GM13977 (cell line): ENCODE data around the gene TMEM179.

Experiments
- DNase-seq: peaks from one replicate; pipeline ENCODE4 v3.0.0; 2012; ENCODE audit warnings: low spot score
- in situ Hi-C: fragments of 300-500 bp; cut with MboI; formaldehyde crosslinking; loops from one replicate; pipeline ENCODE4 v1.12.0; 2022; ENCODE audit warnings: low sequenced_read_pairs, low pct_unique_long_range_greater_than_20kb, mixed read lengths, inconsistent platforms; ENCODE audit not compliant: unreplicated experiment
- TF ChIP-seq, protein P1 (sequence below): IDR thresholded peaks from 2 replicates; pipeline ENCODE4 v1.5.1; 2012; ENCODE audit warnings: mild to moderate bottlenecking, control low read depth; ENCODE audit not compliant: insufficient read depth; ENCODE audit errors: extremely low read depth, missing control alignments

TMEM179 gene

DNA sequence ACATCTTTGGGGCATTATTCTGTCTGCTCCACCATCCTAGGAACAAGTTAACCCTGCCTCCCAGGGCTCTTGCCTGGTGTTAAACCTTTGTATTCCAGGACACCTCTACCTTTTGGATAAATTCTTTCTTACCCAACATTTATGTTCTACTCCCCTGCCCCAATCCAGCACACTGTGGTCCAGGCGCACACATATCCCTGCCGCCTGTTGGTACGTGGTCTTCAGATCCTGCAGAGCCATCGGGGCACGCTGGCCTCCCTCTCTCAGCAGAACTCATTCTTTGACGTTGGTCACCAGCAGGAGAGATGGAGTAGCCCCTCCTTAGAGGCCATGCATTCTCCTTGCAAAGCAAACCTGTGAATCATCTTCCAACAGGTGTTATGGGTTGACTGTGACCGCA lies 5.1 kb upstream of the TMEM179 start:
- DNase-seq, result no peak
- in situ Hi-C loops, result no loop called here
- TF ChIP-seq, protein P1, sequence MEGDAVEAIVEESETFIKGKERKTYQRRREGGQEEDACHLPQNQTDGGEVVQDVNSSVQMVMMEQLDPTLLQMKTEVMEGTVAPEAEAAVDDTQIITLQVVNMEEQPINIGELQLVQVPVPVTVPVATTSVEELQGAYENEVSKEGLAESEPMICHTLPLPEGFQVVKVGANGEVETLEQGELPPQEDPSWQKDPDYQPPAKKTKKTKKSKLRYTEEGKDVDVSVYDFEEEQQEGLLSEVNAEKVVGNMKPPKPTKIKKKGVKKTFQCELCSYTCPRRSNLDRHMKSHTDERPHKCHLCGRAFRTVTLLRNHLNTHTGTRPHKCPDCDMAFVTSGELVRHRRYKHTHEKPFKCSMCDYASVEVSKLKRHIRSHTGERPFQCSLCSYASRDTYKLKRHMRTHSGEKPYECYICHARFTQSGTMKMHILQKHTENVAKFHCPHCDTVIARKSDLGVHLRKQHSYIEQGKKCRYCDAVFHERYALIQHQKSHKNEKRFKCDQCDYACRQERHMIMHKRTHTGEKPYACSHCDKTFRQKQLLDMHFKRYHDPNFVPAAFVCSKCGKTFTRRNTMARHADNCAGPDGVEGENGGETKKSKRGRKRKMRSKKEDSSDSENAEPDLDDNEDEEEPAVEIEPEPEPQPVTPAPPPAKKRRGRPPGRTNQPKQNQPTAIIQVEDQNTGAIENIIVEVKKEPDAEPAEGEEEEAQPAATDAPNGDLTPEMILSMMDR, result no peak

DNA sequence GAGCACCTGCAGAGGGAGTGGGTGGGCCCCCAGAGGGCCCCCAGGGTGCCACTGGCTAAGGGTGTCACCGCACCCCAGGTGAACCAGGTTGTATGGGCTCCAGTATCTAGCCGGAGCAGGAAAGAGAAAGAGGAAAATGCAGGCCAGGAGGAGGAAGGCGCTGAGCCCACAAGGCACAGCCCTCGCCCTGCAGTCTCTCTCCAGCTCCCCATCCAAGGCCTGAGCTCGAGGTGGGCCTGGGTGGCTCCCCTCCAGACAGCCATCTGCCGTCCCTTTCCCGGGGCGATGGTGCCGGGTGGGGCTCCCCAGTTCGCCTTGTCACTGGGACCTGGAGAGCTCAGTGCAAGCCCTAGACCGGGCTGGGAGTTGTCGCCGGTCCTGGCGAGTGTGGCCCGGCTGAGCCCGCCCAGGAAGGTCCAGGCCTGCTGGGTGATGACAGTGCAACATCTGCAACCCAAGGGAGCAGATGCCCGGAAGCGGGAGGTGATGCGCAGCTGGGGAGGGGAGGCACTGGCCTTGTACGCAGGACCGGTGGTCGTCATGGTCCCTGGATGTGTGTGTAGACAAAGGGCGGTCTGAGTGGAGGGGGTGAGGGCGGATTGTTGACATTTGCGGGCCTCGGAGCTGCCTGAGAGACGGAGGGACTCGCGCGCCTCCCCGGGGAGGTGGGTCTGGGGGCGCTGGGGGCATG lies 716 bp downstream of the TMEM179 start:
- in situ Hi-C loops, result no loop called here
- TF ChIP-seq, protein P1, result no peak
- peak; percentile 19 for DNase-seq

GRCh38 chr14:104602933-104603325 lies 1.6 kb downstream of the TMEM179 start:
- in situ Hi-C loops, result no loop called here
- DNase-seq, result no peak
- TF ChIP-seq, protein P1, result no peak

DNA sequence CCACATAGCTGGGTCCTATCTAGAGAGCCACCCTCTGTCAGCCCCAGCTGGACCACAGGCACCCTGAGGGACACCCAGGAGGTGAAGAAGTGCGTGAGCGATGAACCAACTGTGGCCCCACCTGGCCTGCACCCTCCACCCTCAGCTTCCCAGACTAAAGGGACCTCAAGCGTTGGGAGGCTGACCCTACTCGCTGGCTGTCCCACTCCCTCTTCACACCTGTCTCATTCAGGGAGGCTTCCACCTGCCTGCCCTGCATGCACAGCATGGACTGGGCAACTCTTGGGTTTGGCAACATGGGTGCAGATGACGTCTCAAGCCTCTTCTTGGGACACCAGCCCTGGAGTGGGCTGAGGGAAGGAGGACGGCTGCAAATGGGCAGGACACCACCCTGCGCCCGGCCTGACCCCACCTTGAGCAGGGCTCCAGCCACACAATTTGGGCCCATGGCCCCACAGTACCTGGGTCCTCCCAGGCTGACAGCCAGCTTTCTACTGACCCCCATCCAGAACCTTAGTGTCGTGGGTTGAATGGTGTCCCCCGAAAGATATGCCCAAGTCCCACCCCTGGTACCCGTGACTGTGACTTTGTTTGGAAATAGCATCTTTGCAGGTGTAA lies 2.1 kb downstream of the TMEM179 start:
- no peak for DNase-seq
- in situ Hi-C loops, result no loop called here
- TF ChIP-seq, protein P1, result no peak

DNA sequence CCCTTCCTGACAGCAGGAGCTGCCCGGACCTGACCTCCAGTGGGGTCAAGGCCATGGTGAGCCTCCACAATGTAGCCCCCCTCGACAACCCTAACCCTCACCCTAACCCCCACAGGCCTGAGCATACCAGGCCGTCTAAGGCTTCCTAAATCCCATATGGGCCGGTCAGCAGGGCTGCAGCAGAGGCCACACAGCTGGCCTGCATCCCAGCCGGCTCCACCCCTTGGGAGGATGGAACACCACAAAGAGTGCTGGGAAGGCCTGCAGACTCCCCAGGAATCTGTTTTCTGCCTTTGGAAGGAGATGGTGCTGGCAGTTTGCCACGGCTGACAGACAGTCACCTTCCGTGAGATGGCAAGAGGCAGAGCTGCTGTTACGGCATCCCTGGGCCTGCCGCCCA lies 2.8 kb downstream of the TMEM179 start:
- in situ Hi-C loops, result no loop called here
- TF ChIP-seq, protein P1, result no peak
- no peak for DNase-seq

DNA sequence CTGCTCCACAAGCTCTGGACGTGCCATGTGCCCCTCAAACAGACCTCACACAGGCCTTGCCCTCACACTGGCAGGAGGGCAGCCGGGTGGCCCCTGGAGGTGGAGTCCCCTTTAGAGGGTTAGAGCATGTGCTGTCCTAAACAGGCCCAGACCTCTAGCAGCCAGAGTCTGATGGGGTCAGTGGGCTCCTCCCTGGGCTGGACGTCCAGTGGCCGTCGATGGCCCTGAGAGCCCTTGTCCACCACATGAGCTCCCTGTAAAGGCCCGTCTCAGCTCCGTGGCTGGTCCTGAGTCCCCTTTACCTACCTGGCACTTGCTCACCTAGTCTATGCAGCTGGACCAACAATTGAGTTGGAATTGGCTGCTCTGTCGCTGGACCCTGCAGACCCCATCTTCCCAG lies 3.8 kb downstream of the TMEM179 start:
- TF ChIP-seq, protein P1, result no peak
- in situ Hi-C loops, result no loop called here
- peak; percentile 16 for DNase-seq
